ENCODE measurements around the gene CEP250. TPM values are rescaled to one million over a fixed set of nuclear protein-coding genes. Genes with fewer than 3 reads are reported as not detected.

Gene CEP250, protein sequence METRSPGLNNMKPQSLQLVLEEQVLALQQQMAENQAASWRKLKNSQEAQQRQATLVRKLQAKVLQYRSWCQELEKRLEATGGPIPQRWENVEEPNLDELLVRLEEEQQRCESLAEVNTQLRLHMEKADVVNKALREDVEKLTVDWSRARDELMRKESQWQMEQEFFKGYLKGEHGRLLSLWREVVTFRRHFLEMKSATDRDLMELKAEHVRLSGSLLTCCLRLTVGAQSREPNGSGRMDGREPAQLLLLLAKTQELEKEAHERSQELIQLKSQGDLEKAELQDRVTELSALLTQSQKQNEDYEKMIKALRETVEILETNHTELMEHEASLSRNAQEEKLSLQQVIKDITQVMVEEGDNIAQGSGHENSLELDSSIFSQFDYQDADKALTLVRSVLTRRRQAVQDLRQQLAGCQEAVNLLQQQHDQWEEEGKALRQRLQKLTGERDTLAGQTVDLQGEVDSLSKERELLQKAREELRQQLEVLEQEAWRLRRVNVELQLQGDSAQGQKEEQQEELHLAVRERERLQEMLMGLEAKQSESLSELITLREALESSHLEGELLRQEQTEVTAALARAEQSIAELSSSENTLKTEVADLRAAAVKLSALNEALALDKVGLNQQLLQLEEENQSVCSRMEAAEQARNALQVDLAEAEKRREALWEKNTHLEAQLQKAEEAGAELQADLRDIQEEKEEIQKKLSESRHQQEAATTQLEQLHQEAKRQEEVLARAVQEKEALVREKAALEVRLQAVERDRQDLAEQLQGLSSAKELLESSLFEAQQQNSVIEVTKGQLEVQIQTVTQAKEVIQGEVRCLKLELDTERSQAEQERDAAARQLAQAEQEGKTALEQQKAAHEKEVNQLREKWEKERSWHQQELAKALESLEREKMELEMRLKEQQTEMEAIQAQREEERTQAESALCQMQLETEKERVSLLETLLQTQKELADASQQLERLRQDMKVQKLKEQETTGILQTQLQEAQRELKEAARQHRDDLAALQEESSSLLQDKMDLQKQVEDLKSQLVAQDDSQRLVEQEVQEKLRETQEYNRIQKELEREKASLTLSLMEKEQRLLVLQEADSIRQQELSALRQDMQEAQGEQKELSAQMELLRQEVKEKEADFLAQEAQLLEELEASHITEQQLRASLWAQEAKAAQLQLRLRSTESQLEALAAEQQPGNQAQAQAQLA (N-terminal part only)
- polyA plus RNA-seq (2012; ENCODE audit: insufficient read depth, insufficient read length) = 84.4 TPM

DNA sequence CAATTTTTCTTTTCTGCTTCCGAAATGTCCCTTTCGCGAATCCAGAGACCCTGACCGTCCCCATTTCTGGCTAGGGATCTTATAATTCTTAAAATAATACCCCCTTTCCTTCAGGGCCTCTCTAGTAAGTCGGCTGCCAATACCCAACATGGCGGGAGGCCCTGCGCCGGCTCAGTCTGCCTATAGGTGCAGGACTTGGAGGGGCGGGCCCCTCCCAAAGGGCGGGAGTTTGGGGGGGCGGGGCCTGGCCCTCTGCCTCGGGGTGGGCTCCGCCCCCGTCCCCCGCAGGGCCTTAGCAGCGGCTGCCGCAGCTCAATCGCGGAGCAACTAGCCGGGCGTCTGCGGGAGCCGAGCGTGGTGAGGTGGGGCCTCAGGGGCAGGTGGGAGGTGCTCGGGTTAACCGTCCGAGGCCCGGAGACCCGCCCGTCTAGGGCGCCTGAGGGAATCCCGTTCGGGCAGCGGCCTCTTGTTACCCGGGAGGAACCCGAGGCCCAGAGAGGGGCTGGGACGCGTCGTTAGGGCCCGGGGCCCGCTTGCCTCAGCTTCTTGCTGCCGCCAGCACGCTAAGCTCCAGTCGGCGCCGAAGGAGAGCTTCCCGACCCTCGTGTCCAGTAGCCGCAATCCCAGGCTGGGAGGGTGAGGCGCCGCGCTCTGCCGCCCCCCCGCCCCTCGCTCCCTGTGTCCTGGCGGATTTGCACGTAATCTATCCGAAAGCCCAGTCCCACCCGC lies at the start of gene CEP250:
Gene CEP250 (plus strand): TSS at position 718 of the 729 bp plus-strand sequence. CDS start 6,770 bp downstream, outside the sequence.
- peak within 1 kb of the TSS; percentile 75 for H3K4me3 ChIP-seq (ENCODE audit: low read length)
- DNase-seq (ENCODE audit: low read depth, low spot score) = peak; percentile 91

DNA sequence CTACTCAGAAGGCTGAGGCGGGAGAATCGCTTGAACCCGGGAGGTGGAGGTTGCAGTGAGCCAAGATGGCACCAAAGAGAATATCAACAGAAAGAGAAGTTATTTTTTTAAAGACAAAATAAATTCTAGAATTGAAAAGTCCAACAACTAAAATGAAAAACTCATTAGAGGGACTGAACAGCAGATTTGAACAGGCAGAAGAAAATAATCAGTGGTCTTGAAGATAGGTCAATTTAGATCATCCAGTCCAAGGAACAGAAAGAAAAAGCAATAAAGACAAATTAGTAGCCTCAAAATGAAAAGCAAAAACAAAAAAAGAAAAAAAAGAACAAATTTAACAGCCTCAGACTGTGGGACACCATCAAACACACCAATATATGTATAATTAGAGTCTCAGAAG lies 49.6 kb upstream of the CEP250 start:
- no peak overlapping the region for H3K4me3 ChIP-seq (ENCODE audit: low read length)
- no peak for DNase-seq (ENCODE audit: low read depth, low spot score)

DNA sequence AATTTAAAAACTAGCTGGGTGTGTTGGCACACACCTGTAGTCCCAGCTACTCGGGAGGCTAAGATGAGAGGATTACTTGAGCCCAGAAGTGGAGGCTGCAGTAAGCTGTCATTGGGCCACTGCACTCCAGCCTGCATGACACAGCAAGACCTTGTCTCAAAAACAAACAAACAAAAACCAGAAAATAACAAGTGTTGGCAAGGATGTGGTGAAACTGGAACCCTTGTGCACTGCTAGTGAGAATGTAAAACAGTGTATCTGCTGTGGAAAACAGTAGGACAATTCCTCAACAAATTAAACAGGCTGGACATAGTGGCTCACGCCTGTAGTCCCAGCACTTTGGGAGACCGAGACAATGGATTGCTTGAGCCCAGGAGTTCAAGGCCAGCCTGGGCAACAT lies 47.1 kb upstream of the CEP250 start:
- no peak overlapping the region for H3K4me3 ChIP-seq (ENCODE audit: low read length)
- DNase-seq (ENCODE audit: low read depth, low spot score) = no peak

DNA sequence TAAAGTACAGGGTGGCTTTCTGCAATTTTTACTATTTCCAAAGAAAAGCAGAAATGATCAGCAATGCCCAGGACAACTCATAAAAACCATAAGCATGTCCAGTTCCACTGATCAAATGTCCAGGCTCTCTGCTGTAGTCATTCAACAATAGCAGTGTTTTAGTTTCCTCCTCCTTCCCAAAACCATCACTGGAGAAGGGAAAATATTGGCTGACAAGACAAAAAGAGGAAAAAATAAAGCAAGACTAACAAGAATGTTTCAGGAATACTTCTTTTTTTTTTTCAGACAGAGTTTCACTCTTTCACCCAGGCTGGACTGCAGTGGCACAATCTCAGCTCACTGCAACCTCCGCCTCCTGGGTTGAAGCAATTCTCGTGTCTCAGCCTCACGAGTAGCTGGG lies 45.9 kb upstream of the CEP250 start:
- H3K4me3 ChIP-seq (ENCODE audit: low read length) = no peak overlapping the region
- DNase-seq (ENCODE audit: low read depth, low spot score) = no peak

DNA sequence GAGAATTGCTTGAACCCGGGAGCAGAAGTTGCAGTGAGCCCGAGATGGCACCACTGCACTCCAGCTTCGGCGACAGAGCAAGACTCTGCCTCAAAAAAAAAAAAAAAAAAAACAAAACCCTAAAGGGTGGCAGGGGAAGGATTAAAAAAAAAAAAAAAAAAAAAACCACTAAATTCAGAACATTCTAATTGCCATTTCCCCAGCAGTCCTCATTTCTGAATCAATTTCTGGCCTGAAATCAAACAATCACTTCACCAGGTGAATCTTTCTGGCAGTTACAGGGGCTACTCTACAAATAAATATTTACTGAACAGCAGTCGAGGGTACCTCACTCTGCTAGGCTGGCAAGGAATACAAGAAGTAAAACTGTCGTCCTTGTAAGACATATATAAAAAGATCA lies 44.8 kb upstream of the CEP250 start:
- DNase-seq (ENCODE audit: low read depth, low spot score) = no peak
- peak overlapping the region; percentile 100 for H3K4me3 ChIP-seq (ENCODE audit: low read length)

DNA sequence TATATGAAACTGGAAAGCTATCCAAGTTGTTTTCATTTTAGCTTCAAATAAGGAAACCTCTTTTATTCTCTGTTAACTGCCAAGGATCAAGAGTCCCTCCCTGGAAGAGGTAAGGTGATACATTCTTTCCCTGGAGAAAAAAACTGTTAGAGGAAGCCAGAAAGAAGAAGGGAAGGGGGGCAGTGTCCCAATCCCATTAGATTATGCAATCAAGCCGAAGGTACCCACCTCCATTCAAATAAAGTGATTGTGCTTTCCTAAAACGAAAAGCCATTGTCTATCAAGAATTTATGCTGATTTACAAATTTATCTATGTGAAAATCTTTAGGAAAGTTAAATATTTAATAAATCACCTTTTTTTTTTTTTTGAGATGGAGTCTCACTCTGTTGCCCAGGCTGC lies 34.1 kb upstream of the CEP250 start:
- no peak overlapping the region for H3K4me3 ChIP-seq (ENCODE audit: low read length)
- DNase-seq (ENCODE audit: low read depth, low spot score) = no peak

DNA sequence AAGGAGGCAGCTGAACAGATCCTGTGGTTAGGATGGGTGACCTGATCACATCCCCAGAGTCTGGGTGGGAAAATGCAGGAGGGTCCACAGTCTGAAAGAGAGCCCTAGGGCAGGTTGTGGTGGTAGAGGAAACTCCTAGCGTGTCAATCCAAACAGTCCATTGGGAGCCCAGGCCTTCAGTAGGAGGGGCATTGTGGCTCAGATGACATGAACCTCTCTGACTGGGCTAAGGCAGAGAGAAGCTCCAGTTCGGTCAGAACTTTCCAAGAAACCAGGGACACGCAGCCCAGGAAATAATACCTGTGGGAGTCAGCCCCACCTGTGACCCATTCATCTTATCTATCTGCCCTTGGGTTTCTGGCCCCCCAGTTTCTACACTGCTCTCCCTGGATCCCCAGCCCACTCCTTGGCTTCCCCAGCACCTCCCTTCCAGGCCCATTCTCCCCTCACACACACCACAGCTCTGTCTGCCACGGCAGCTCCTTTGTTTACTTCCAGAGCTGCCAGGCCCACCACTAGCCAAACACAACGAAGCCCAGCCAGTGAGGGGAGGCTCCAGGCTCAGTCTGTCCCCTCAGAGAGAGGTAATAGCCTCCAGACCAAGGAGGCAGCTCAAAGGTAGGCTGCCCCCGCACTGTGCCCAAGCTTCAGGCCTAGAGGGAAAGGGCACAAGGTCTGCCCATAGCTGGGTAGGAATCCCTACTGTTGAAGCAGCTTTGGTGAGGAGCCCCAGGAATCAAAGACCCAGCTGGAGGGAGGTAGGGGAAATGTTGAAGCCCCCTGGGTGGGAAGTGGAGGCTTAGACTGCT lies 23.6 kb upstream of the CEP250 start:
- DNase-seq (ENCODE audit: low read depth, low spot score) = no peak
- no peak overlapping the region for H3K4me3 ChIP-seq (ENCODE audit: low read length)

DNA sequence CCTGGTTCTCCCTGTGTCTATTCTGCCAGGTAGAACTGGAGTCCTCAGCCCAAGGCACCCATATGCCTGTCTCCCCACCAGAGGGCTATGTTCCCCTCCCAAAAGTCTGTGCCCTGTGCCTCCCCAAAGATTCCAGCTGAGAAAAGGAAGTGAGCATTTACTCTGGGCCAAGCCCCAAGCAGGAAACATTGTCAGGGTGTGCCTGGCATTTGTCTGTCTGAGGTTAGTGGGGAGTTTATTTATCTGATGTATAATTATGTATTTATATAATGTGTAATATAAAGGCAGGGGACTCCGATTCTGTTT lies 23.0 kb upstream of the CEP250 start:
- no peak overlapping the region for H3K4me3 ChIP-seq (ENCODE audit: low read length)
- DNase-seq (ENCODE audit: low read depth, low spot score) = peak; percentile 28

DNA sequence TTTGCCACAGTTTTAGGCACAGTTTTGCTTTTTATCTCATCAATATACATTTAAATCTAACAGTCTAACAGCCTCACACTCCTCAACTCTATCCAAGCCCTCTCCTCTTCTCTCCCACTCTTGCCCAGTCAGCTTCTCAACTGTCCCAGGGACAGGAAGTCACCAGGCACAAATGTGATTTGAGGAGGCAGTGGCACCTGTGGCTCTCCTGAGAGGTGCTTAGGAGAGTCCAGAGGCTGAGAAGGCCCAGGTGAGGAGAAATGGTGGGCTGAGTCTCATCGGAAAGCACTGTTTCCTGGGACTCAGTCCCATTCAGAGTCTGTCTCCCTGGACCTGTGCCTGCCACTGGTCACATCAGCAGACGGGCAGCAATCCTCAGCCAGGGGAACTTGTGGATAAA lies 22.1 kb upstream of the CEP250 start:
- H3K4me3 ChIP-seq (ENCODE audit: low read length) = no peak overlapping the region
- DNase-seq (ENCODE audit: low read depth, low spot score) = no peak

DNA sequence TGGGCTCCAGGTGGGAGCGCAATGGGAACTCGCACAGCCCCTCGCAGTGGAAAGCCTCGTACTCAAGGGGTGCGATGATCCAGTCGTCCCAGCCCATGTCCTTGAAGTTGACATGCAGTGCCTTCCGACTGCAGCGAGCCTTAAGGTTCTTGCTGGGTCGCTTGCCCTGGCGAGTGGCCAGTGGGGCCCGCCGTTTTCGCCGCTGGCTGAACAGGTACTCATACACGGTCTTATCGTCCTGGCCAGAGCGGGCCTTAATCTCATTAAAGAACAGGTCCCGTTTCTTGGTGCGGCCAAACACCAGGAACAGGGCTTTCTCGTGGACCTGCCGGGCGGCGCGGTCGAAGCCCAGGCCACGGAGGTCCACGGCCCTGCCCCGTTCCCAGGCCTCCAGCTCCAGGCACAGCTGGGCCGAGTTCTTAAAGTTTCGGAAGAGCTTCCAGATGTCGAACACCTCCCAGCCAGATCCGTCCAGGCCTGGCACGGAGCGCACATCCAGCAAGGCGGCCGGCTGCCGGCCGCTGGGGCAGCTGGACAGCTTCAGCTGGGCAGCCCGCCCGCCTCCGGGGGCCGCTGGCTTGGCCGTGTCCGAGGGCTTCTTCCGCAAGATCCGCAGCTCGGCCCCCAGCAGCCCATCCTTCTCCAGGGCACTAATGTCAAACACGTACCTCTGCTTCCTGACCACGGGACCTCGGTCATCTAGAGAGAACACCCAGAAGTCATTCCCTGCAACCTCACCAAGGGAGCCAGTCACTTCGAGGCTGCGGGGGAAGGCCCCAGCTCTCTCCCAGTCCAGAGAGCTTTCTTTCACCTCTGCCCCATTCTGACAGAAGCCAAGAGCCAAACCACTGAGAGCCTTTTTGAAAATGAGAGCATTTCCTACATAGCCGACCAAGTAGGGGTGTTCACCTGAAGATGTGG lies 21.1 kb upstream of the CEP250 start:
- DNase-seq (ENCODE audit: low read depth, low spot score) = no peak
- no peak overlapping the region for H3K4me3 ChIP-seq (ENCODE audit: low read length)

DNA sequence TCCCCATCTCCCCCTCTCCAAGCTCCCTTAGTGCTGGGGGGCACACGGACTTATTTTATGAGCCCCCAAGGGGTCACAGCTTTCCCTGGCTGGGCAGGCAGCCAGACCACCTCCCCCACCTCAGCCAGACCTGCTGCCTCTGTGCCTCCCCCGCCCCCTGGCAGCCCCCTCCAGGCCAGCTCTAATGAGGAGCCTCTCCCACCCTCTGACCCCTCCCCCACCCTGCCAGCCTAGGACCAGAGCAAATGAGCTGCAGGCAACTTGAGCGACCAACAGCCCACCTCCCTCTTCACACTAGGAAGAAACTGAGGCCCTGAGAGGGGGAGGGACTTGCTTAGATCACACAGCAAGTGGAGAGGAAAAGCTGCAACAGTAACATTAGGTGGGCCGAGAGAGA lies 19.2 kb upstream of the CEP250 start:
- H3K4me3 ChIP-seq (ENCODE audit: low read length) = no peak overlapping the region

DNA sequence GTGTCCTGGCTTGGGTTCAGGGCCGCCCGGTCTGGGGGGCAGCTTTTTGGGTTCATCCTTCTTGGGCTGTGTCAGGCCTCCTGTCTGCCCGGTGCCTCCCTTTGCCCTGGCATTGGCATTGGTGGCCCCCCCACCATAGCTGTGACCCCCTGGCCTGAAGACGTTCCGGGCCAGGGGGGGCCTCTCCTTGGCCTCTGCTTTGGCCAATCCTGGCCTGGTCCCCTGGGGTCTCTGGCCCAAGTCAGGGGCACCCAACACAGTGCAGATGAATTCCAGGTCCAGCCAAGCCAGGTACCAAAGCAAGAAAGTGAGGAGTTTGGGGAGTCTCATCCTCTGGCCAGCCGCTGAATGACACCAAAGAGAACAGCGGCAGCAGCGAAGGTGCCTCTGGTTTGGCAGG lies 17.8 kb upstream of the CEP250 start:
- DNase-seq (ENCODE audit: low read depth, low spot score) = no peak
- no peak overlapping the region for H3K4me3 ChIP-seq (ENCODE audit: low read length)

More for the DNA sequence above, 19.2 kb upstream of the CEP250 start:
- DNase-seq (ENCODE audit: low read depth, low spot score) = no peak

DNA sequence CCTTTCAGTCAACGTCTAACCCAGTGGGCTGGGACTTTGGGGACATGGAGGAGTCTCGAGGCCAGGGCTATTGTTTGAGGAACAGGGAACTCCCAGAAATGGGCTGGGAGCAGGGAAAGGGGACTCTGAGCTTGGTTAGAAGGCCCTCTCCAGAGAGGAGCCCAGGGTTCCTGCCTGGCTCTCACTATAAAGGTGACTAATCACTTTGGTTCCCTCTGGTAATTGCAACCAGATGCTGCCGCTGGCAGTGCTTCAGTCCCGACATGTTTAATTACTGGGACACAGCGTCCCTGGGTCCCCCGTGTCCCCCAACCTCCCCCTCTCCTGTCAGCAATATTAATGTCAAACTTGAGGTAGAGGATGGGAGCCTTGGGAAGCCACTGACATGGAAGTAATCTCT lies 12.4 kb upstream of the CEP250 start:
- DNase-seq (ENCODE audit: low read depth, low spot score) = no peak

DNA sequence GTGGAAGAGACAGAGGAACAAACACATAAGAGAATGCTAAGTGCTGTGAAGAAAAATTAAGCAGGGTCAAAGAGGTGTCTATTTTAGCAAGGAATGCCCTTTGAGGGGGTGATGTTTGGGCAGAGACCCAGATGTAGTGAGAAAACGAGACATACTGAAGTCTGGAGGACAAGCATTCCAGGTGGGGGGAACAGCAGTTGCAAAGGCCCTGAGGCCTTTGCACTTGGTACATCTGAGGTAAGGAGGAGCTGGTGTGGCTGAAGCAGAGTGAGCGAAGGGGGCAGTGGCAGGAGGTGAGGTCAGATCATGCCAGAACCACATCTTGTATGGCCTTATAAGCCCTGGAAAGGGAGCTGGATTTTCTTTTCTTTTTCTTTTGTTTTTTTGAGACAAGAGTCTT lies 11.2 kb upstream of the CEP250 start:
- no peak for DNase-seq (ENCODE audit: low read depth, low spot score)
- H3K4me3 ChIP-seq (ENCODE audit: low read length) = no peak overlapping the region

More for the DNA sequence above, 12.4 kb upstream of the CEP250 start:
- no peak overlapping the region for H3K4me3 ChIP-seq (ENCODE audit: low read length)

DNA sequence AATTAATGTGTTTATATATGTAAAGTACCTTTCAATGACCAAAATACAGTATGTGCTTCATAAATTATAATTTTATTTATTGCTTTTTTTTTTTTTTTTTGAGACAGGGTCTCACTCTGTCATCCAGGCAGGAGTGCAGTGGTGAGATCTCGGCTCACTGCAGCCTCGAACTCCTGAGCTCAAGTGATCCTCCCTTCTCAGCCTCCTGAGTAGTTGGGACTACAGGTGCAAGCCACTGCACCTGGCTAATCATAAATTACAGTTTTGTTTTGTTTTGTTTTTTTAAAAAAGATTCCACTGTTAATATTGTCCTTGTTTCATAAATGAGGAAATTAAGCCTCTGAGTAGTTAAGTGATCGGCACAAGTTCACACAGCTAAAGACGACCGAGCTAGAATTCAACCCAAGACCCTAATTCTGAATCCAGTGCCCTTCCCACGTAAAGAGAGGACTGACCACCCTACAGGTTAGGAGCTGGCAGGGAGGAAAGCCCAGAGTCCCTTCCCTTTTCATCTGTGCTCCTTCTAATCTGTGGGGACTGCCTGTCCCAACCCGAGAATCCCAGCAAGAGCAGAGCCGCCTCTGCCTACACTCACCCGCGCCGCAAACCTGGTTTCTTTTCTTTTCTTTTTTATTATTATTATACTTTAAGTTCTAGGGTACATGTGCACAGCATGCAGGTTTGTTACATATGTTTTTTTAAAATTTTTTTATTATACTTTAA lies 8.9 kb upstream of the CEP250 start:
- H3K4me3 ChIP-seq (ENCODE audit: low read length) = peak overlapping the region; percentile 44
- DNase-seq (ENCODE audit: low read depth, low spot score) = no peak

DNA sequence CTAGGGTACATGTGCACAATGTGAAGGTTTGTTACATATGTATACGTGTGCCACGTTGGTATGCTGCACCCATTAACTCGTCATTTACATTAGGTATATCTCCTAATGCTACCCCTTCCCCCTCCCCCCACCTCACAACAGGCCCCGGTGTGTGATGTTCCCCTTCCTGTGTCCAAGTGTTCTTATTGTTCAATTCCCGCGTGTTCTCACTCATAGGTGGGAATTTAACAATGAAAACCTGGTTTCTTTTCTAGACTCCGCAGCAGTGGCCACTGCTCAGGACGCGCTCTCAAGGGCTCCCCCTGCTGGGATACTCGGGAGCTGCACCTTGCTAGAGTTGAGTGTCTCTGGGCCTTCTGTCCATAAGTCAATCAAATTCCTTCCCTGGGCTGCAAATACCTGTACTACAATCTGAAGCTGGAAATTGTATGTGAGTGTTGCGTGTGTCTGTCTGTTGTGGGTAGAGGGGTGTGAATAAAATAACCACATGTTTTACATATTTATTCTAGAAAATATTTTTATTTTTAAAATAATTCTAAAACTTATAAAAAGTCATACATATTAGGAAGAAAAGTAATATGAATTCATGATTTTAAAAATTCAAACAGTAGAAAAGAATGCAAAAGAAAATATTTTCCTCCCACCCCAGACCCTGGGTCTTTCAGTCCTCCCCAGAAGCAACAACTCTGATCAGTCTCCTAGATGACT lies 8.2 kb upstream of the CEP250 start:
- peak; percentile 71 for DNase-seq (ENCODE audit: low read depth, low spot score)
- H3K4me3 ChIP-seq (ENCODE audit: low read length) = peak overlapping the region; percentile 44
